K562 (cell line): ENCODE data around the gene ROPN1. TPM values are rescaled to one million over a fixed set of nuclear protein-coding genes. Genes with fewer than 3 reads are reported as not detected.
"Not testable (repeated sequence)": the region's sequence is repeated elsewhere in the genome, so short reads cannot be mapped to it uniquely, and the experiment has no call there.

Experiments used
- ATAC-seq: fragments of 200-7000 bp; cut with Tn5 transposase; 3 replicates; pipeline ENCODE4 v1.9.1; 2020; ENCODE audit warnings: moderate library complexity
- BruUV-seq: library from RNA; stranded (reverse); fragments of 400-500 nt; replicated peaks from 2 replicates; lab custom pipeline; 2021; lab: Mats Ljungman, UMichigan
- CTCF ChIA-PET: fragments of 300-600 bp; formaldehyde crosslinking; extraction: SDS; loops from one replicate; lab custom pipeline; 2021; ENCODE audit warnings: low intra/inter-chr PET ratio; lab: Yijun Ruan, JAX
- POLR2A ChIA-PET: fragments of 300-600, 350-650 bp; sonication (Branson Sonifier 250); formaldehyde crosslinking; extraction: SDS; loops from one replicate; lab custom pipeline; 2021; ENCODE audit warnings: antibody characterized with exemption, inconsistent platforms; lab: Yijun Ruan, JAX
- DNase-seq, 4 experiments: peaks; one replicate each; pipeline versions ENCODE4 v3.0.0 to v3.0.0-alpha.2; 2011 to 2018; ENCODE audit warnings: low spot score in 3 of 4, mixed read lengths in 3 of 4; ENCODE audit errors: extremely low read depth in 1 of 4
- FAIRE-seq: peaks from 2 replicates; lab custom pipeline; 2011; peaks lifted over from hg19 to GRCh38; lab: Jason Lieb, UNC
- H2AFZ ChIP-seq: 2 replicates; pipeline ENCODE4 v1.6.0; 2011; ENCODE audit warnings: low read depth, low read length, control low read depth, inconsistent platforms
- H3K27ac ChIP-seq: fragments of 200-600 bp; 3 replicates; pipeline ENCODE4 v1.8.0; 2011; ENCODE audit warnings: low read depth, mild to moderate bottlenecking, control low read depth, inconsistent platforms, low read length, moderate library complexity, mixed read lengths; ENCODE audit errors: extremely low read depth
- H3K27me3 ChIP-seq, 2 experiments: fragments of 300-600 bp in 1 of 2; 2 replicates in 1 of 2; 3 replicates in 1 of 2; pipeline versions ENCODE4 v1.6.0 to v1.8.0; 2011; ENCODE audit warnings: inconsistent platforms in 2 of 2, low read length in 2 of 2, mild to moderate bottlenecking in 1 of 2, mixed read lengths in 1 of 2, moderate library complexity in 1 of 2; ENCODE audit not compliant: control insufficient read depth in 2 of 2, insufficient read depth in 2 of 2
- H3K36me3 ChIP-seq: fragments of 300-600 bp; 3 replicates; pipeline ENCODE4 v1.8.0; 2011; ENCODE audit warnings: mild to moderate bottlenecking, low read length, inconsistent platforms; ENCODE audit not compliant: control insufficient read depth, insufficient read depth
- H3K4me1 ChIP-seq, 2 experiments: fragments of 200-600 bp in 1 of 2; replicated peaks in 1 of 2; 2 replicates in 1 of 2; 3 replicates in 1 of 2; pipeline versions ENCODE4 v1.5.1 to v1.8.0; 2011; ENCODE audit warnings: inconsistent platforms in 2 of 2, low read length in 2 of 2, mild to moderate bottlenecking in 1 of 2, mixed read lengths in 1 of 2, moderate library complexity in 1 of 2; ENCODE audit not compliant: control insufficient read depth in 2 of 2, insufficient read depth in 2 of 2
- H3K4me2 ChIP-seq: 2 replicates; pipeline ENCODE4 v1.6.1; 2011; ENCODE audit warnings: low read length, control low read depth, inconsistent platforms, mixed read lengths; ENCODE audit not compliant: insufficient read depth
- H3K4me3 ChIP-seq: fragments of 200-600 bp; sonication (generic), shearing (Covaris generic); 2 replicates; pipeline ENCODE4 v1.5.1; 2016; ENCODE audit warnings: control low read depth, inconsistent platforms
- H3K79me2 ChIP-seq: fragments of 200-600 bp; 3 replicates; pipeline ENCODE4 v1.8.0; 2011; ENCODE audit warnings: low read length, inconsistent platforms; ENCODE audit not compliant: control insufficient read depth, insufficient read depth
- H3K9ac ChIP-seq, 2 experiments: 2 replicates each; pipeline versions ENCODE4 v1.6.0 to v1.6.1; 2011; ENCODE audit warnings: low read depth in 2 of 2, low read length in 2 of 2, control low read depth in 1 of 2, inconsistent platforms in 1 of 2, mild to moderate bottlenecking in 1 of 2, mixed read lengths in 1 of 2; ENCODE audit not compliant: insufficient read depth in 1 of 2
- H3K9me1 ChIP-seq: one replicate; pipeline ENCODE4 v1.6.0; 2011; ENCODE audit warnings: inconsistent platforms, mild to moderate bottlenecking, low read length, moderate library complexity; ENCODE audit not compliant: control insufficient read depth, insufficient read depth
- H3K9me3 ChIP-seq: replicated peaks from 2 replicates; pipeline ENCODE4 v1.5.1; 2011; ENCODE audit warnings: low read depth, low read length, inconsistent platforms; ENCODE audit not compliant: control insufficient read depth, insufficient read depth
- H4K20me1 ChIP-seq: replicated peaks from 2 replicates; pipeline ENCODE4 v1.6.1; 2011; ENCODE audit warnings: low read length, inconsistent platforms, mixed read lengths; ENCODE audit not compliant: control insufficient read depth, insufficient read depth
- WGBS: fragments of 100-300 bp; shearing (Covaris generic); methylation state at CpG from one replicate; pipeline ENCODE4 v1.1.6; 2016; ENCODE audit warnings: low coverage, mixed read lengths; ENCODE audit not compliant: insufficient coverage; ENCODE audit errors: missing lambda C conversion rate; 5-methylcytosine and 5-hydroxymethylcytosine counted together
- in situ Hi-C: fragments of 300-500 bp; cut with MboI; formaldehyde crosslinking; loops from 4 replicates; pipeline ENCODE4 v1.15.0; 2018; ENCODE audit warnings: inconsistent platforms, mixed read lengths
- intact Hi-C: fragments of 100-400 bp; cut with micrococcal nuclease; formaldehyde crosslinking; loops from 2 replicates; pipeline ENCODE4 v1.14.2; 2022
- polyA plus RNA-seq, 8 experiments: library from polyadenylated mRNA; depleted of rRNA in 4 of 8; stranded (reverse) in 5 of 8; unstranded in 3 of 8; fragments of >200 nt; fragmentation: Nextera tagmentation in 2 of 8; fragmentation: Illumina TruSeq in 1 of 8; extraction: Ambion mirVana in 2 of 8; extraction: Trizol in 1 of 8; gene quantifications; 2 replicates each; pipeline versions ENCODE4 v1.2.1 to v1.2.3, GENCODE V29; 2011 to 2014; ENCODE audit warnings: inconsistent platforms in 1 of 8, missing spikeins in 1 of 8
- total RNA-seq, 7 experiments: library from RNA; depleted of rRNA in 6 of 7; stranded (reverse); fragments of >200 nt in 6 of 7; fragmentation: Illumina TruSeq in 2 of 7; extraction: Trizol in 2 of 7; gene quantifications; 2 replicates each; pipeline versions ENCODE4 v1.2.1 to v1.2.3, GENCODE V29; 2011 to 2021; ENCODE audit warnings: low replicate concordance in 1 of 7

The ROPN1 gene
- total and polyA plus RNA-seq, 9 of the 15 experiments (the other 6 are each of a cell fraction or from before 2014, with no cell fraction given), result not detected

GRCh38 chr3:123966799-123967198, 25.1 kb downstream of the ROPN1 start:
- FAIRE-seq, BruUV-seq, CTCF ChIA-PET, POLR2A ChIA-PET, H3K79me2 ChIP-seq, H3K4me1 ChIP-seq, in situ Hi-C loops, ATAC-seq, H3K4me3 ChIP-seq, H3K27me3 ChIP-seq, H3K9ac ChIP-seq, H4K20me1 ChIP-seq, H2AFZ ChIP-seq, H3K4me2 ChIP-seq, H3K36me3 ChIP-seq, H3K9me1 ChIP-seq, H3K9me3 ChIP-seq, DNase-seq, H3K27ac ChIP-seq: not testable (repeated sequence)
- 0% methylated on average over 1 of the region's 1 CpG for WGBS
- intact Hi-C loops, result loop anchor here (10.0 kb wide), 1 partner anchor 322 kb away; no protein-coding TSS in a partner anchor

GRCh38 chr3:123964793-123965192, 27.1 kb downstream of the ROPN1 start:
- in situ Hi-C loops, H3K9me3 ChIP-seq, H3K4me1 ChIP-seq, H4K20me1 ChIP-seq, H3K27ac ChIP-seq, H3K4me3 ChIP-seq, H3K36me3 ChIP-seq, FAIRE-seq, H3K4me2 ChIP-seq, H2AFZ ChIP-seq, BruUV-seq, H3K9me1 ChIP-seq, ATAC-seq, H3K27me3 ChIP-seq, CTCF ChIA-PET, H3K9ac ChIP-seq, DNase-seq, POLR2A ChIA-PET: not testable (repeated sequence)
- H3K79me2 ChIP-seq, result peaks cover 12% of the 10 kb centered on the region
- no CpG with 5 or more reads among the region's 1 CpG for WGBS
- intact Hi-C loops, result loop anchor here (10.0 kb wide), 1 partner anchor 320 kb away; no protein-coding TSS in a partner anchor
